Skeletal muscle tissue (tissue), 1 donor: Measurements from ENCODE around the gene CARD9. TPM values are rescaled to one million over a fixed set of nuclear protein-coding genes. Genes with fewer than 3 reads are reported as not detected.

Experiments
- total RNA-seq: library from RNA; depleted of rRNA; stranded (reverse); fragments of >200 nt; gene quantifications from one replicate; pipeline ENCODE4 v1.2.3, GENCODE V29; 2014

CARD9 gene
- total RNA-seq, 1 donor from 2014 or later, result 1.0 TPM

Other genes starting within 250 kb of the CARD9 start
- not detected for gene LHX3, start 168.5 kb downstream of the CARD9 start, total RNA-seq
- 3.7 TPM for gene QSOX2, start 127.9 kb downstream of the CARD9 start, total RNA-seq
- gene CCDC187, start 69.6 kb downstream of the CARD9 start, total RNA-seq, result under 0.01 TPM
- 14.1 TPM for gene GPSM1, start 46.1 kb downstream of the CARD9 start, total RNA-seq
- 5.2 TPM for gene DNLZ, start 9.9 kb downstream of the CARD9 start, total RNA-seq
- 4.7 TPM for gene SNAPC4, start 26.5 kb upstream of the CARD9 start, total RNA-seq
- 7.8 TPM for gene ENTR1, start 36.9 kb upstream of the CARD9 start, total RNA-seq
- gene PMPCA, start 37.0 kb upstream of the CARD9 start, total RNA-seq, result 30.3 TPM
- 4.7 TPM for gene INPP5E, start 66.2 kb upstream of the CARD9 start, total RNA-seq
- 14.1 TPM for gene SEC16A, start 109.4 kb upstream of the CARD9 start, total RNA-seq
- 69.4 TPM for gene NOTCH1, start 172.4 kb upstream of the CARD9 start, total RNA-seq